Duodenal mucosa (tissue), 2 donors: Measurements from ENCODE around the gene SLC6A1.

Experiments used
- H3K27ac ChIP-seq: one replicate; pipeline ENCODE4 v1.7.0; 2013; ENCODE audit warnings: low read depth, low read length
- H3K27me3 ChIP-seq, 2 donors: one replicate each; pipeline ENCODE4 v1.7.0; 2013; ENCODE audit warnings: low read length in 2 of 2, control low read depth in 1 of 2; ENCODE audit not compliant: insufficient read depth in 2 of 2, control insufficient read depth in 1 of 2
- H3K36me3 ChIP-seq, 2 donors: one replicate each; pipeline ENCODE4 v1.7.0; 2013; ENCODE audit warnings: low read length in 2 of 2, control low read depth in 1 of 2; ENCODE audit not compliant: insufficient read depth in 2 of 2, control insufficient read depth in 1 of 2
- H3K4me1 ChIP-seq, 2 donors: one replicate each; pipeline ENCODE4 v1.7.0; 2013; ENCODE audit warnings: low read length in 2 of 2, control low read depth in 1 of 2; ENCODE audit not compliant: insufficient read depth in 2 of 2, control insufficient read depth in 1 of 2
- H3K4me3 ChIP-seq, 2 donors: one replicate each; pipeline ENCODE4 v1.7.0; 2013; ENCODE audit warnings: low read length in 2 of 2, low read depth in 1 of 2
- H3K9ac ChIP-seq, 2 donors: one replicate each; pipeline ENCODE4 v1.7.0; 2013; ENCODE audit warnings: low read length in 2 of 2, low read depth in 1 of 2
- H3K9me3 ChIP-seq, 2 donors: one replicate each; pipeline ENCODE4 v1.7.0; 2013; ENCODE audit warnings: low read length in 2 of 2, control low read depth in 1 of 2; ENCODE audit not compliant: control insufficient read depth in 1 of 2

Gene SLC6A1

GRCh38 chr3:10954740-10955139 lies 37.8 kb upstream of the SLC6A1 start:
- H3K36me3 ChIP-seq = no peaks in the 10 kb centered on the region
- H3K9me3 ChIP-seq = no peaks in the 10 kb centered on the region
- no peak overlapping the region for H3K27ac ChIP-seq
- no peak overlapping the region for H3K4me3 ChIP-seq
- H3K27me3 ChIP-seq = no peaks in the 10 kb centered on the region
- no peak overlapping the region for H3K9ac ChIP-seq
- no peaks in the 10 kb centered on the region for H3K4me1 ChIP-seq

- no peaks in the 10 kb centered on the region for H3K27me3 ChIP-seq
- no peak overlapping the region for H3K27ac ChIP-seq
- no peaks in the 10 kb centered on the region for H3K4me1 ChIP-seq
- H3K9ac ChIP-seq = no peak overlapping the region
- no peaks in the 10 kb centered on the region for H3K9me3 ChIP-seq
- H3K4me3 ChIP-seq = no peak overlapping the region
- no peaks in the 10 kb centered on the region for H3K36me3 ChIP-seq
Measured at GRCh38 chr3:10955711-10956453, 36.7 kb upstream of the SLC6A1 start.

GRCh38 chr3:10956531-10956930 lies 36.0 kb upstream of the SLC6A1 start:
- Histone ChIP-seq H3K9me3 (no peaks in the 10 kb centered on the region), H3K4me1 (no peaks in the 10 kb centered on the region), H3K4me3 (no peak overlapping the region), H3K27ac (no peak overlapping the region), H3K36me3 (no peaks in the 10 kb centered on the region), H3K9ac (no peak overlapping the region), H3K27me3 (no peaks in the 10 kb centered on the region)

- Histone ChIP-seq H3K9me3 (no peaks in the 10 kb centered on the region), H3K27me3 (no peaks in the 10 kb centered on the region)
Measured at GRCh38 chr3:10956986-10957385, 35.6 kb upstream of the SLC6A1 start.

GRCh38 chr3:10957976-10958749 lies 34.4 kb upstream of the SLC6A1 start:
- Histone ChIP-seq H3K4me1 (no peaks in the 10 kb centered on the region), H3K27ac (no peak overlapping the region), H3K36me3 (no peaks in the 10 kb centered on the region), H3K27me3 (no peaks in the 10 kb centered on the region), H3K9ac (no peak overlapping the region), H3K4me3 (no peak overlapping the region), H3K9me3 (no peaks in the 10 kb centered on the region)

More at GRCh38 chr3:10956986-10957385, 35.6 kb upstream of the SLC6A1 start:
- Histone ChIP-seq H3K36me3 (no peaks in the 10 kb centered on the region), H3K4me1 (no peaks in the 10 kb centered on the region), H3K4me3 (no peak overlapping the region), H3K27ac (no peak overlapping the region), H3K9ac (no peak overlapping the region)

GRCh38 chr3:10960255-10960654 lies 32.3 kb upstream of the SLC6A1 start:
- Histone ChIP-seq H3K9me3 (no peaks in the 10 kb centered on the region), H3K9ac (no peak overlapping the region), H3K27ac (no peak overlapping the region), H3K4me1 (no peaks in the 10 kb centered on the region), H3K27me3 (no peaks in the 10 kb centered on the region), H3K36me3 (no peaks in the 10 kb centered on the region), H3K4me3 (no peak overlapping the region)

GRCh38 chr3:10961921-10962320 lies 30.6 kb upstream of the SLC6A1 start:
- H3K27me3 ChIP-seq = no peaks in the 10 kb centered on the region
- H3K4me3 ChIP-seq = no peak overlapping the region
- H3K4me1 ChIP-seq = no peaks in the 10 kb centered on the region
- H3K27ac ChIP-seq = no peak overlapping the region
- no peak overlapping the region for H3K9ac ChIP-seq
- H3K9me3 ChIP-seq = no peaks in the 10 kb centered on the region
- H3K36me3 ChIP-seq = no peaks in the 10 kb centered on the region

- H3K4me1 ChIP-seq = no peaks in the 10 kb centered on the region
- no peak overlapping the region for H3K9ac ChIP-seq
- no peak overlapping the region for H3K4me3 ChIP-seq
- no peaks in the 10 kb centered on the region for H3K9me3 ChIP-seq
- H3K36me3 ChIP-seq = no peaks in the 10 kb centered on the region
- no peak overlapping the region for H3K27ac ChIP-seq
- no peaks in the 10 kb centered on the region for H3K27me3 ChIP-seq
Measured at GRCh38 chr3:10962481-10963036, 30.0 kb upstream of the SLC6A1 start.

- Histone ChIP-seq H3K4me3 (no peak overlapping the region), H3K9ac (no peak overlapping the region), H3K27ac (no peak overlapping the region), H3K4me1 (no peaks in the 10 kb centered on the region), H3K9me3 (no peaks in the 10 kb centered on the region), H3K36me3 (no peaks in the 10 kb centered on the region), H3K27me3 (no peaks in the 10 kb centered on the region)
Measured at GRCh38 chr3:10964537-10965167, 27.9 kb upstream of the SLC6A1 start.

- H3K4me3 ChIP-seq = no peak overlapping the region
- no peaks in the 10 kb centered on the region for H3K4me1 ChIP-seq
- no peak overlapping the region for H3K9ac ChIP-seq
- peaks cover 7 to 8% of the 10 kb centered on the region in 2 donors for H3K27me3 ChIP-seq
- no peaks in the 10 kb centered on the region for H3K9me3 ChIP-seq
- no peak overlapping the region for H3K27ac ChIP-seq
- H3K36me3 ChIP-seq = no peaks in the 10 kb centered on the region
Measured at GRCh38 chr3:10968401-10968800, 24.1 kb upstream of the SLC6A1 start.
